Bone marrow (tissue), 2 donors: ENCODE data around the gene TRIO.
"Not testable (repeated sequence)": the region's sequence is repeated elsewhere in the genome, so short reads cannot be mapped to it uniquely, and the experiment has no call there.

ENCODE experiments used
- DNase-seq, 2 donors: peaks; one replicate each; lab custom pipeline; 2025; lab: John Stamatoyannopoulos, UW

The TRIO gene

GRCh38 chr5:14510156-14510734 lies 367.1 kb downstream of the TRIO start:
- no peak for DNase-seq

- no peak for DNase-seq
Measured at GRCh38 chr5:14510880-14511279, 367.7 kb downstream of the TRIO start.

GRCh38 chr5:14512574-14512973 lies 369.4 kb downstream of the TRIO start:
- no peak for DNase-seq

GRCh38 chr5:14513266-14513665 lies 370.1 kb downstream of the TRIO start:
- no peak for DNase-seq

GRCh38 chr5:14516901-14517300 lies 373.8 kb downstream of the TRIO start:
- DNase-seq, result no peak

GRCh38 chr5:14518638-14519037 lies 375.5 kb downstream of the TRIO start:
- DNase-seq, result no peak

GRCh38 chr5:14521748-14522147 lies 378.6 kb downstream of the TRIO start:
- no peak for DNase-seq

GRCh38 chr5:14522721-14523120 lies 379.6 kb downstream of the TRIO start:
- no peak for DNase-seq

GRCh38 chr5:14523243-14524034 lies 380.3 kb downstream of the TRIO start:
- no peak for DNase-seq

GRCh38 chr5:14525397-14525796 lies 382.3 kb downstream of the TRIO start:
- DNase-seq, result no peak

GRCh38 chr5:14526493-14526892 lies 383.4 kb downstream of the TRIO start:
- no peak for DNase-seq

GRCh38 chr5:14528115-14528514 lies 385.0 kb downstream of the TRIO start:
- DNase-seq, result no peak

- no peak for DNase-seq
Measured at GRCh38 chr5:14528926-14529325, 385.8 kb downstream of the TRIO start.

- DNase-seq, result no peak
Measured at GRCh38 chr5:14531668-14532067, 388.5 kb downstream of the TRIO start.

- DNase-seq, result no peak
Measured at GRCh38 chr5:14532180-14532579, 389.0 kb downstream of the TRIO start.

GRCh38 chr5:14534773-14535172 lies 391.6 kb downstream of the TRIO start:
- no peak for DNase-seq

- no peak for DNase-seq
Measured at GRCh38 chr5:14545308-14545707, 402.2 kb downstream of the TRIO start.

GRCh38 chr5:14545862-14546261 lies 402.7 kb downstream of the TRIO start:
- DNase-seq, result no peak

- no peak for DNase-seq
Measured at GRCh38 chr5:14547666-14548065, 404.5 kb downstream of the TRIO start.

- no peak for DNase-seq
Measured at GRCh38 chr5:14551211-14551610, 408.1 kb downstream of the TRIO start.

GRCh38 chr5:14552017-14552416 lies 408.9 kb downstream of the TRIO start:
- no peak for DNase-seq

- DNase-seq, result not testable (repeated sequence)
Measured at GRCh38 chr5:14554288-14554687, 411.1 kb downstream of the TRIO start.

- DNase-seq, result no peak
Measured at GRCh38 chr5:14556015-14556414, 412.9 kb downstream of the TRIO start.
